GM21576 (cell line): ENCODE results near the gene RPEL1.
"Not testable (repeated sequence)": the region's sequence is repeated elsewhere in the genome, so short reads cannot be mapped to it uniquely, and the experiment has no call there.

Source experiments
- ATAC-seq: cut with Tn5 transposase; IDR thresholded peaks from one replicate; pipeline ENCODE4 v1.9.1; 2021; ENCODE audit warnings: mild to moderate bottlenecking, moderate library complexity; ENCODE audit not compliant: unreplicated experiment

Gene RPEL1

GRCh38 chr10:103232772-103233488 is 12.8 kb upstream of the RPEL1 start:
- ATAC-seq, result no peak

- no peak for ATAC-seq
Measured at GRCh38 chr10:103235775-103236174, 9.9 kb upstream of the RPEL1 start.

- no peak for ATAC-seq
Measured at GRCh38 chr10:103238506-103239252, 7.0 kb upstream of the RPEL1 start.

- no peak for ATAC-seq
Measured at GRCh38 chr10:103241262-103242011, 4.2 kb upstream of the RPEL1 start.

GRCh38 chr10:103244666-103245271 is 918 bp upstream of the RPEL1 start:
- no peak for ATAC-seq

GRCh38 chr10:103246324-103246723 is 637 bp downstream of the RPEL1 start:
- no peak for ATAC-seq

GRCh38 chr10:103254113-103254512 is 8.4 kb downstream of the RPEL1 start:
- no peak for ATAC-seq

GRCh38 chr10:103254538-103255325 is 9.0 kb downstream of the RPEL1 start:
- no peak for ATAC-seq

GRCh38 chr10:103256613-103257012 is 10.9 kb downstream of the RPEL1 start:
- no peak for ATAC-seq

GRCh38 chr10:103257812-103258211 is 12.1 kb downstream of the RPEL1 start:
- no peak for ATAC-seq

- not testable (repeated sequence) for ATAC-seq
Measured at GRCh38 chr10:103258928-103259327, 13.2 kb downstream of the RPEL1 start.

GRCh38 chr10:103259989-103260388 is 14.3 kb downstream of the RPEL1 start:
- ATAC-seq, result no peak

GRCh38 chr10:103262229-103262628 is 16.5 kb downstream of the RPEL1 start:
- no peak for ATAC-seq

GRCh38 chr10:103265717-103266329 is 20.1 kb downstream of the RPEL1 start:
- ATAC-seq, result no peak

GRCh38 chr10:103273041-103273441 is 27.4 kb downstream of the RPEL1 start:
- ATAC-seq, result no peak

- no peak for ATAC-seq
Measured at GRCh38 chr10:103276251-103276895, 30.7 kb downstream of the RPEL1 start.

- no peak for ATAC-seq
Measured at GRCh38 chr10:103276896-103277712, 31.4 kb downstream of the RPEL1 start, which contains the start of gene INA. TSS of gene INA (plus strand) at chr10:103277138. CDS start at chr10:103277212, 74 bp downstream.

GRCh38 chr10:103277713-103278536 is 32.2 kb downstream of the RPEL1 start:
- no peak for ATAC-seq
